ENCODE results near the gene ADCY2.

Gene ADCY2

GRCh38 chr5:7503564-7503963 is 107.6 kb downstream of the ADCY2 start:
- DNase-seq (ENCODE audit: low read depth) = no peak

- no peak for DNase-seq (ENCODE audit: low read depth)
Observed at GRCh38 chr5:7515284-7515914, 119.5 kb downstream of the ADCY2 start.

GRCh38 chr5:7516253-7516652 is 120.3 kb downstream of the ADCY2 start:
- no peak for DNase-seq (ENCODE audit: low read depth)

GRCh38 chr5:7517006-7517405 is 121.1 kb downstream of the ADCY2 start:
- DNase-seq (ENCODE audit: low read depth) = no peak

GRCh38 chr5:7518947-7519560 is 123.1 kb downstream of the ADCY2 start:
- DNase-seq (ENCODE audit: low read depth) = no peak

GRCh38 chr5:7519564-7519963 is 123.6 kb downstream of the ADCY2 start:
- no peak for DNase-seq (ENCODE audit: low read depth)

GRCh38 chr5:7529880-7530279 is 133.9 kb downstream of the ADCY2 start:
- DNase-seq (ENCODE audit: low read depth) = no peak

GRCh38 chr5:7533941-7534340 is 138.0 kb downstream of the ADCY2 start:
- no peak for DNase-seq (ENCODE audit: low read depth)

- no peak for DNase-seq (ENCODE audit: low read depth)
Observed at GRCh38 chr5:7534505-7534904, 138.6 kb downstream of the ADCY2 start.

GRCh38 chr5:7537573-7537972 is 141.6 kb downstream of the ADCY2 start:
- no peak for DNase-seq (ENCODE audit: low read depth)

GRCh38 chr5:7539571-7539970 is 143.6 kb downstream of the ADCY2 start:
- no peak for DNase-seq (ENCODE audit: low read depth)

- DNase-seq (ENCODE audit: low read depth) = no peak
Observed at GRCh38 chr5:7540736-7541485, 145.0 kb downstream of the ADCY2 start.

- no peak for DNase-seq (ENCODE audit: low read depth)
Observed at GRCh38 chr5:7541898-7542297, 146.0 kb downstream of the ADCY2 start.

- no peak for DNase-seq (ENCODE audit: low read depth)
Observed at GRCh38 chr5:7546555-7546954, 150.6 kb downstream of the ADCY2 start.

GRCh38 chr5:7548596-7548995 is 152.7 kb downstream of the ADCY2 start:
- DNase-seq (ENCODE audit: low read depth) = no peak

GRCh38 chr5:7565559-7565958 is 169.6 kb downstream of the ADCY2 start:
- no peak for DNase-seq (ENCODE audit: low read depth)

GRCh38 chr5:7576023-7576715 is 180.2 kb downstream of the ADCY2 start:
- no peak for DNase-seq (ENCODE audit: low read depth)

GRCh38 chr5:7577381-7577780 is 181.4 kb downstream of the ADCY2 start:
- no peak for DNase-seq (ENCODE audit: low read depth)

GRCh38 chr5:7578071-7578470 is 182.1 kb downstream of the ADCY2 start:
- DNase-seq (ENCODE audit: low read depth) = no peak

GRCh38 chr5:7584749-7585148 is 188.8 kb downstream of the ADCY2 start:
- DNase-seq (ENCODE audit: low read depth) = no peak

- no peak for DNase-seq (ENCODE audit: low read depth)
Observed at GRCh38 chr5:7585807-7586206, 189.9 kb downstream of the ADCY2 start.

- no peak for DNase-seq (ENCODE audit: low read depth)
Observed at GRCh38 chr5:7586480-7586879, 190.5 kb downstream of the ADCY2 start.

- DNase-seq (ENCODE audit: low read depth) = no peak
Observed at GRCh38 chr5:7589800-7590199, 193.9 kb downstream of the ADCY2 start.

All from HS-5 (cell line).